SHP77 treated with DMSO at 0.1 percent for 48 hours (cell line): ENCODE results near the gene WLS.

ENCODE experiments used
- DNase-seq: peaks from one replicate; lab custom pipeline; 2025; lab: John Stamatoyannopoulos, UW

WLS gene

DNA sequence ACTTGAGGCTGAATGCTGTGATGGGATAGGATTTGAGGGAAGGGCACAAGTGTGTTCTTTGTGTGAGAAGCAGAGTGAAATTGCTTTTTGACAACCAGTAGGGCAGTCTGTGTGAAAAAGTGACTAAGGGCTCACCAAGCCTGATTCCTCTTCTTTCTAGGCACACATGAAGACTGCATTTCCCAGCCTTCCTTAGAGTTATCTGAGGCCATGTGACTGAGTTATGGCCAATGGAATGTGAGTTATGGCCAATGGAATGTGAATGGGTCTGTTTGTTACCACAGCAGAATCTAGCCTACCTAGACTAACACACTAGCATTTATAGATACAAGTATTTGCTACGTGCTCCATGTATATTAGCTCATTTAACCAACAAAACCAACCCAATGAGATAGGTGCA, 146.6 kb downstream of the WLS start:
- no peak for DNase-seq

DNA sequence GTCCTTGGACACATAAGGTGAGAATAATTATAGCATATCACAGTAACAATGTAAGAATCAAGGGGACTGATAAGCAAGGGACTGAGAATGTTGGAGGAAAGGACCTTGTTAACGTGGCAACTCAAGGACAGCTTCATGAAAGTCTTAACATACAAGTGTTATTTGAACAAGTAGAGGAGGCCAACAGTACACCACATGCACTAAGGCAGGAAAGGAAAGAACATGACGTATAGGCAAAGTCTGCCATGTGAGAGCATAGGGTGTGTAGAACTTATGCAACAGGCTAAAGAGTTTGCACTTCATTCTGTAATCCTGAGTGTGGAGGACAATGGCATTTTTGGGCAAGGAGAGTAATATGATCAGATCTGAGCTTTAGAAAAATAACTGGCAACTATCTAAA, 148.6 kb downstream of the WLS start:
- DNase-seq, result no peak

DNA sequence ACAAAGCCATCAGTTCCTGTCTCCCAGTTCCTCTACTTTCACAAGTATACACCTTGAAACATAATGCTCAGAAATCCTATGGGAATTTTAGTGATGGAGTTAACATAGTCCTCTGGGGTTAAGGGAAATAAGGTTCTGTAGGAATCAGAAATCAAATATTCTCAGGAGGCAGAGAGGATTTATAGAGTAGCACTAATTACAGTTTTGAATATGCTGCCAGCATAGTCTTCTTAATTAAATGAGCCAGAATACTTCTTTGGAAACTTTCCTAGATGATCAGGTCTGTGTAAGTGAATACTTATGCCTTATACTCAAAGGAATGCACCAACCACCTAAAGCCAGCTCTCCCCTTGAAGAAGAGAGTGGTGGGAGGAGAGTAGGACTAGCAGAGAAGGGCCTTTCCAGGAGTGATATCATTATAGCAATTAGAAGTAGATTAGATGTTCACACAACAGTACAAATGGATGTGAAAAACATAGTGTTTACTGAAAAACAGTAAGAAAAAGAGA, 150.5 kb downstream of the WLS start:
- DNase-seq, result no peak

DNA sequence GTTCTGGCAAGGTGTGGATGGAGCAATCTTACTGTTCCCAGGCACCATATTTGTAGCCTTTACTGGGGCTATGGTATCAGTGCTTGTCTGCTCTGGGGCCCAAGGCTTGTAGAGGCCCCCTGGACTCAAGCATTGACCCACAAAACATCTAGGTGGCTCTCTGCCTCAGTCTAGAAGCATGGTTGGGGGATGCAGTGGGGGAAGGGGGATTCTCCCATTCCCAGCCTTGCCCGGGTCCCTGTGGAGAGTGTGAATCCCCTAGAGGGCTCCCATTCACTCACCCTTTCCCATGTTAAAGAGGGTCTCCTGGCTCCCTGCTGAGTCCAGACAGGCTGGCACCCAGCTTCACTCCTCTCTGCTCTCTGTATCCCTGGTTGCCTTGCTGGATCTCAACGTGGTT, 153.7 kb downstream of the WLS start:
- no peak for DNase-seq
